Astrocyte (in vitro differentiated cells and primary cell): ENCODE data around the gene SYT3. TPM values are rescaled to one million over a fixed set of nuclear protein-coding genes. Genes with fewer than 3 reads are reported as not detected.

Source experiments
- DNase-seq: peaks from one replicate; pipeline ENCODE4 v3.0.0-alpha.2; 2010; ENCODE audit warnings: low read depth
- FAIRE-seq: peaks from 2 replicates; lab custom pipeline; 2011; peaks lifted over from hg19 to GRCh38; lab: Jason Lieb, UNC
- H2AFZ ChIP-seq: 2 replicates; pipeline ENCODE4 v1.6.0; 2012; ENCODE audit warnings: low read depth, low read length, inconsistent platforms
- H3K27ac ChIP-seq: 2 replicates; pipeline ENCODE4 v1.5.1; 2011; ENCODE audit warnings: low read depth, low read length, inconsistent platforms
- H3K27me3 ChIP-seq: 2 replicates; pipeline ENCODE4 v1.6.0; 2011; ENCODE audit warnings: low read length, inconsistent platforms; ENCODE audit not compliant: insufficient read depth
- H3K36me3 ChIP-seq: 2 replicates; pipeline ENCODE4 v1.5.1; 2011; ENCODE audit warnings: low read length, inconsistent platforms; ENCODE audit not compliant: insufficient read depth
- H3K4me1 ChIP-seq: 2 replicates; pipeline ENCODE4 v1.5.1; 2011; ENCODE audit warnings: low read length, inconsistent platforms; ENCODE audit not compliant: insufficient read depth
- H3K4me2 ChIP-seq: 2 replicates; pipeline ENCODE4 v1.6.0; 2012; ENCODE audit warnings: low read length, inconsistent platforms
- H3K4me3 ChIP-seq: 2 replicates; pipeline ENCODE4 v1.5.1; 2011; ENCODE audit warnings: low read depth, mild to moderate bottlenecking, low read length, inconsistent platforms; ENCODE audit not compliant: insufficient read depth
- H3K79me2 ChIP-seq: 2 replicates; pipeline ENCODE4 v1.6.0; 2012; ENCODE audit warnings: mild to moderate bottlenecking, low read length, inconsistent platforms; ENCODE audit not compliant: insufficient read depth
- H3K9ac ChIP-seq: 2 replicates; pipeline ENCODE4 v1.6.0; 2012; ENCODE audit warnings: mild to moderate bottlenecking, low read length, inconsistent platforms
- H3K9me3 ChIP-seq: 2 replicates; pipeline ENCODE4 v1.5.1; 2012; ENCODE audit warnings: low read depth, mild to moderate bottlenecking, low read length, inconsistent platforms; ENCODE audit not compliant: insufficient read depth
- H4K20me1 ChIP-seq: 2 replicates; pipeline ENCODE4 v1.6.0; 2012; ENCODE audit warnings: low read length, inconsistent platforms; ENCODE audit not compliant: insufficient read depth
- H3K27ac Mint-ChIP-seq: one replicate; pipeline ENCODE4 v1.8.0; 2021; ENCODE audit warnings: mild to moderate bottlenecking, mixed read lengths; ENCODE audit not compliant: unreplicated experiment
- H3K27me3 Mint-ChIP-seq: one replicate; pipeline ENCODE4 v1.8.0; 2021; ENCODE audit warnings: low read depth, mixed read lengths; ENCODE audit not compliant: unreplicated experiment
- H3K36me3 Mint-ChIP-seq: one replicate; pipeline ENCODE4 v1.8.0; 2021; ENCODE audit warnings: low read depth, mixed read lengths; ENCODE audit not compliant: unreplicated experiment
- H3K4me1 Mint-ChIP-seq: one replicate; pipeline ENCODE4 v1.8.0; 2021; ENCODE audit warnings: low read depth, mixed read lengths; ENCODE audit not compliant: unreplicated experiment
- H3K4me3 Mint-ChIP-seq: one replicate; pipeline ENCODE4 v1.8.0; 2021; ENCODE audit warnings: mild to moderate bottlenecking, moderate library complexity, mixed read lengths; ENCODE audit not compliant: unreplicated experiment
- H3K9me3 Mint-ChIP-seq: one replicate; pipeline ENCODE4 v1.8.0; 2021; ENCODE audit warnings: mild to moderate bottlenecking, mixed read lengths; ENCODE audit not compliant: unreplicated experiment
- EZH2 ChIP-seq: IDR thresholded peaks from 2 replicates; pipeline ENCODE4 v1.6.1; 2012; ENCODE audit warnings: mild to moderate bottlenecking, low read length, inconsistent platforms; ENCODE audit not compliant: insufficient read depth
- total RNA-seq: library from RNA; stranded (reverse); gene quantifications from 2 replicates; pipeline ENCODE4 v1.2.1, GENCODE V29; 2021
- TF ChIP-seq, protein P1 (sequence below): IDR thresholded peaks from 2 replicates; pipeline ENCODE4 v1.5.1; 2011; ENCODE audit warnings: low read depth, mild to moderate bottlenecking, inconsistent platforms, low read length, moderate library complexity; ENCODE audit not compliant: insufficient read depth

Gene SYT3
- total RNA-seq, 1 donor from 2014 or later: not detected

DNA sequence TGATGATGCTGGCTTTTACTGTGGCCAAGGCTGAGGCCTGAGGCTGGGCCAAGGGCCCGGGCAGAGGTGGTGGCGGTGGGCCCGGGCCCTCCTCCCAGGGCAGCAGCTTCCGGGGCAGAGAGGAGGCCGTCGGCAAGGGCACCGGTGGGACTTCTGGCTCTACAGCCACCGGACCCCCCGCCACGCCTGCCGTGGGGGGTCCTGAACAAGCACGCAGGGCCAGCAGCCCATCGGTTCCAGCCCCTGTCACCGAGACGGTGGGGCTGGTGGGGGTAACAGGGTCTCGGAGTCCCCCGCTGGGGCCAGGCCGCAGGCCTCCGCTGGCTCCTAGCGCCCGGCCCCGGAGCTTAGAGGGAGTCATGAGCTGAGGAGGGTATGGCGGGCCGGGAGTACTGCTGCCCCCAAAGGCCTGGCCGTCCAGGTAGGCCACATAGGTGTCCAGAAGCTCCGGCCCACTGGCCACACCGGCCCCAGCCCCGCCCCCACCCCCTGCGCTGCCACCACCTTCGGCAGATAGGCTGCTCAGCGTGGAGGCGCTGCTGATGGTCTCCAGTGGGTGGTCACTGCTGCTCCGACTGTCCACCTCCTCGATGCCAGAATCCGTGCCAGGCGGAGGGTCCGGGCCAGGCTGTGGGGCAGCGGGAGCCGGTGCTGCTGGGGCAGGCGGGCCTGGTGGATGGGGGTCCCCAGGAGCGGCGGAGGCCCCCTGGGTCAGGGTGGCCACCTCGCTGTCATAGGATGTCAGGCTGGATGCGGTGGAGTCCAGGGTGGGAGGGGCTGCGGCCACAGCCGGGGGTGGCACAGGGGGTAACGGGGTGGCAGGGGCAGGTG is 26.9 kb upstream of the SYT3 start:
- H3K36me3 Mint-ChIP-seq: no peaks in the 10 kb centered on the region
- no peak overlapping the region for H3K4me3 Mint-ChIP-seq
- FAIRE-seq (no peak), DNase-seq (no peak)
- H3K9me3 Mint-ChIP-seq: peaks cover 9% of the 10 kb centered on the region
- peaks cover 20% of the 10 kb centered on the region for H3K27me3 ChIP-seq
- no peak for TF ChIP-seq EZH2
- TF ChIP-seq, protein P1, sequence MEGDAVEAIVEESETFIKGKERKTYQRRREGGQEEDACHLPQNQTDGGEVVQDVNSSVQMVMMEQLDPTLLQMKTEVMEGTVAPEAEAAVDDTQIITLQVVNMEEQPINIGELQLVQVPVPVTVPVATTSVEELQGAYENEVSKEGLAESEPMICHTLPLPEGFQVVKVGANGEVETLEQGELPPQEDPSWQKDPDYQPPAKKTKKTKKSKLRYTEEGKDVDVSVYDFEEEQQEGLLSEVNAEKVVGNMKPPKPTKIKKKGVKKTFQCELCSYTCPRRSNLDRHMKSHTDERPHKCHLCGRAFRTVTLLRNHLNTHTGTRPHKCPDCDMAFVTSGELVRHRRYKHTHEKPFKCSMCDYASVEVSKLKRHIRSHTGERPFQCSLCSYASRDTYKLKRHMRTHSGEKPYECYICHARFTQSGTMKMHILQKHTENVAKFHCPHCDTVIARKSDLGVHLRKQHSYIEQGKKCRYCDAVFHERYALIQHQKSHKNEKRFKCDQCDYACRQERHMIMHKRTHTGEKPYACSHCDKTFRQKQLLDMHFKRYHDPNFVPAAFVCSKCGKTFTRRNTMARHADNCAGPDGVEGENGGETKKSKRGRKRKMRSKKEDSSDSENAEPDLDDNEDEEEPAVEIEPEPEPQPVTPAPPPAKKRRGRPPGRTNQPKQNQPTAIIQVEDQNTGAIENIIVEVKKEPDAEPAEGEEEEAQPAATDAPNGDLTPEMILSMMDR: no peak
- H2AFZ ChIP-seq: no peak overlapping the region
- H3K4me2 ChIP-seq: no peak overlapping the region
- no peak overlapping the region for H3K27ac ChIP-seq
- H3K79me2 ChIP-seq: no peaks in the 10 kb centered on the region
- no peaks in the 10 kb centered on the region for H3K27me3 Mint-ChIP-seq
- H3K4me1 Mint-ChIP-seq: no peaks in the 10 kb centered on the region
- H3K4me3 ChIP-seq: no peak overlapping the region
- no peaks in the 10 kb centered on the region for H4K20me1 ChIP-seq
- no peaks in the 10 kb centered on the region for H3K4me1 ChIP-seq
- H3K9me3 ChIP-seq: no peaks in the 10 kb centered on the region
- no peak overlapping the region for H3K9ac ChIP-seq
- no peak overlapping the region for H3K27ac Mint-ChIP-seq
- H3K36me3 ChIP-seq: no peaks in the 10 kb centered on the region

DNA sequence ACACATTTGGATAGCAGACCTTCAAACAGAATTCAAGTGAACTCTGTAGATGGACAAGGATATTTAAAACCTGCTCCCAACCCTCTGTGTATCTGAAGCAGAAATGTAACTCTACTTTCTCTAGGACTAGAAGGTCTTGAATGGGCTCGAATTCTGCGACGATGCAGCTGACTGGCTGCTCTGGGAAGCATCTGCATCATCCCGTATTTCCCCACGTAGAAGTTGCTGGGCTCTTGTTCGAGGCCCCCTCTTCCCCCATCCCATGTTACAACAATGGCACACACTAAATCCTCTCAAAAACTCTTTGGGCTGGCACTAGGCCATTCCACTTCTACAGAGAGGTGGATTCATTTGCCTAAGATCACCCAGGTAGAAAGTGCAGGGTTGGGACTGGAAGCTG is 24.5 kb upstream of the SYT3 start:
- Histone ChIP-seq H3K4me2 (no peak overlapping the region), H4K20me1 (no peaks in the 10 kb centered on the region), H3K9ac (no peak overlapping the region), H3K27me3 (peaks cover 12% of the 10 kb centered on the region), H3K27ac (no peak overlapping the region), H3K79me2 (no peaks in the 10 kb centered on the region), H3K9me3 (no peaks in the 10 kb centered on the region), H3K4me3 (no peak overlapping the region), H3K4me1 (no peaks in the 10 kb centered on the region), H3K36me3 (no peaks in the 10 kb centered on the region), H2AFZ (no peak overlapping the region)
- Mint-ChIP-seq H3K36me3 (no peaks in the 10 kb centered on the region), H3K9me3 (peaks cover 13% of the 10 kb centered on the region), H3K4me3 (no peak overlapping the region), H3K27me3 (no peaks in the 10 kb centered on the region), H3K4me1 (no peaks in the 10 kb centered on the region), H3K27ac (no peak overlapping the region)
- no peak for TF ChIP-seq EZH2
- TF ChIP-seq, protein P1: no peak
- FAIRE-seq: no peak
- no peak for DNase-seq

DNA sequence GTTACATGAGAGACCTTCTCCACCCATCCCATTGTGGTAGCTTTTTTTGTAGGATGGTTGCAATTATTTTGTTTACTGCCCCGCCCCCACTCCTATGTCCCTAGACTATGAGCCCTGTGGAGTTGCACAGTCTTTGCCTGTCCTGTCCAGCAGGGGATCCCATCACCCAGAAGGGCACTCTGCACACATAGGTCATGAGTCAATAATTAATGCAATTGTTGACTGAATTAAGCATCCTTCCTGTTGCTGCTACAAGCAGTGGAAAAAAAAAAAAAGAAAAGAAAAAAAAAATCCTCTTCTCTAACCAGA is 23.8 kb upstream of the SYT3 start:
- Histone ChIP-seq H3K9me3 (no peaks in the 10 kb centered on the region), H4K20me1 (no peaks in the 10 kb centered on the region), H3K4me1 (no peaks in the 10 kb centered on the region), H3K4me2 (no peak overlapping the region), H3K27ac (no peak overlapping the region), H3K27me3 (peaks cover 10% of the 10 kb centered on the region), H3K79me2 (no peaks in the 10 kb centered on the region), H3K4me3 (no peak overlapping the region), H2AFZ (no peak overlapping the region), H3K36me3 (no peaks in the 10 kb centered on the region), H3K9ac (no peak overlapping the region)
- FAIRE-seq (no peak), DNase-seq (no peak)
- Mint-ChIP-seq H3K27me3 (no peaks in the 10 kb centered on the region), H3K27ac (no peak overlapping the region), H3K9me3 (peaks cover 13% of the 10 kb centered on the region), H3K4me1 (no peaks in the 10 kb centered on the region), H3K4me3 (no peak overlapping the region), H3K36me3 (no peaks in the 10 kb centered on the region)
- TF ChIP-seq, protein P1: no peak
- no peak for TF ChIP-seq EZH2
